Stimulated activated naive CD8-positive, alpha-beta T cell treated with anti-CD3 and anti-CD28 coated beads, Interleukin-15, amount 100 ng/mL, for 72 hours (primary cell): ENCODE results near the gene KRTAP13-3.

ENCODE experiments used
- ATAC-seq: fragments of 150-1000 bp; cut with Tn5 transposase; 2 replicates; pipeline ENCODE4 v1.10.0; 2021; ENCODE audit warnings: mild to moderate bottlenecking, moderate library complexity
- DNase-seq, 2 donors: peaks; one replicate each; pipeline ENCODE4 v3.0.0; 2021 to 2022
- H3K27ac Mint-ChIP-seq, 2 donors: one replicate each; pipeline ENCODE4 v1.8.0; 2022; ENCODE audit warnings: mild to moderate bottlenecking in 2 of 2, mixed read lengths in 2 of 2, moderate library complexity in 2 of 2
- H3K27me3 Mint-ChIP-seq: one replicate; pipeline ENCODE4 v1.8.0; 2022; ENCODE audit warnings: mixed read lengths
- H3K4me1 Mint-ChIP-seq: one replicate; pipeline ENCODE4 v1.8.0; 2022; ENCODE audit warnings: mild to moderate bottlenecking, mixed read lengths
- H3K4me3 Mint-ChIP-seq, 2 donors: one replicate each; pipeline ENCODE4 v1.8.0; 2022; ENCODE audit warnings: mild to moderate bottlenecking in 2 of 2, mixed read lengths in 2 of 2, moderate library complexity in 1 of 2
- H3K9me3 Mint-ChIP-seq, 2 donors: one replicate each; pipeline ENCODE4 v1.8.0; 2022; ENCODE audit warnings: mixed read lengths in 2 of 2

Gene KRTAP13-3

DNA sequence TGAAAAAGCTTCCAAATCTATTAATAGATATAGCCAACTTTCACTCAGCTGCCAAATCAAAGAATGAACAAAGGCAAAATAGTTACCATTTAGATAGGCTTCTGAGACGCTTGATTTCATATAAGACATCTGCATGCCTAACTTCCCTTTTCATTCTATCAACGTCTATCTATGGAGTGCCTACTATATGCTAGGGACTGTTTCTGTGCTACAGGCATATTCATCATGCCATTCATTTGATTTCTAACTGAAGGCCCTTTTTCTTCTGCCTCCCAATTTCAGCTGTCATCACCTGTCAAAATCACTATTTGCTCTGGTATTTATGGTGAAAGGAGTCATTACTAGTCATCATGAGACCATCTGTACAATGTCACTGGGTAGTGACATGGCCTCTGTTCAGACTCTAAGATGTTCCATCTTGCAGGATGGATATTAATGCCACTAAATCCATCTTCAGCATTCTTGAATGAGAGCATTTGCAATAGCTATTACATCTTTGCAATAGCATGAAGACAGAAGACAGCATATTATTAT is 34.2 kb downstream of the KRTAP13-3 start:
- no peak overlapping the region for H3K4me3 Mint-ChIP-seq
- no peak overlapping the region for H3K27ac Mint-ChIP-seq
- H3K4me1 Mint-ChIP-seq, result no peaks in the 10 kb centered on the region
- H3K9me3 Mint-ChIP-seq, result peaks cover 5 to 7% of the 10 kb centered on the region in 2 donors
- DNase-seq (no peak), ATAC-seq (no peak)
- H3K27me3 Mint-ChIP-seq, result peaks cover 12% of the 10 kb centered on the region

DNA sequence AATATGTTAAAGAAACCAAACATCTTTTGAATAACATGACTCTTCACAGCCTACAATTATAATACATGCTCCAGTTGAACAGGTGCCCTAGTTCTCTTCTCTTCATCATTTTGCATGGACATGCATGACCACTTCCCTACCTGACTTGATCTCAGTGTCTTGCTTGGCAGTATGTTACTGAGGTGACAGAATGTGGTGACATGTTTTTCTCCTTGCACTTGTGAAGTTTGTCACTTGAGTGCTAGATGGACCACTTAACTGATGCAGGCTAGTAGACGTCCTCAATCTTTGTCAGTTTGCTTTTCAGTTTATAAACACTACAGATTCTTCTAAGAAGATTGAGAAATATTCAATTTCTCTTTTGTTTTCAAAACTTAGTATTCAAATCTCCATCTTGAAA is 43.5 kb downstream of the KRTAP13-3 start:
- peaks cover 0 to 12% of the 10 kb centered on the region in 2 donors for H3K9me3 Mint-ChIP-seq
- H3K4me1 Mint-ChIP-seq, result no peaks in the 10 kb centered on the region
- H3K27ac Mint-ChIP-seq, result no peak overlapping the region
- peaks cover 23% of the 10 kb centered on the region for H3K27me3 Mint-ChIP-seq
- ATAC-seq (no peak), DNase-seq (no peak)
- no peak overlapping the region for H3K4me3 Mint-ChIP-seq
